Measurements from ENCODE around the gene NDUFA12.
"Not testable (repeated sequence)": the region's sequence is repeated elsewhere in the genome, so short reads cannot be mapped to it uniquely, and the experiment has no call there.

DNA sequence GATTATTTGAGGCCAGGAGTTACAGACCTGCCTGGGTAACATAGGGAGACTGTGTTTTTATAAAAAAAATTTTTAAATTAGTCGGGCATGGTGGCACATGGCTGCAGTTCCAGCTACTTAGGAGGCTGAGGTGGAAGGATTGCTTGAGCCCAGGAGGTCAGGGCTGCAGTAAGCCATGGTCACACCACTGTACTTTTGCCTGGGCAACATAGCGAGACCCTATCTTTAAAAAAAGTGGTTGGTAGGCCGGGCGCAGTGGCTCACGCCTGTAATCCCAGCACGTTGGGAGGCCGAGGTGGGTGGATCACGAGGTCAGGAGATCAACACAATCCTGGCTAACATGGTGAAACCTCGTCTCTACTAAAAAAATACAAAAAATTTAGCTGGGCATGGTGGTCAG, 18.4 kb downstream of the NDUFA12 start:
- not testable (repeated sequence) for TF ChIP-seq POLR2A (IDR thresholded peaks at IDR 0.05; ENCODE audit: low read length); GATA1 (IDR thresholded peaks at IDR 0.05; ENCODE audit: low read depth, low read length)
